ENCODE data around the gene PGS1. TPM values are rescaled to one million over a fixed set of nuclear protein-coding genes. Genes with fewer than 3 reads are reported as not detected.

The PGS1 gene
- total and polyA plus RNA-seq, 10 of the 15 experiments (the other 5 are each of a cell fraction or from before 2014, with no cell fraction given) = 1.3 to 37.6 (median 27.4) TPM

GRCh38 chr17:78357672-78358537, 20.5 kb upstream of the PGS1 start:
- H2AFZ ChIP-seq (ENCODE audit: control insufficient read depth, low read depth, low read length) = no peak overlapping the region
- intact Hi-C loops (cut with micrococcal nuclease; ENCODE audit: unreplicated experiment) (loop anchor here (2.0 kb wide), 1 partner anchor 41 kb away; no protein-coding TSS in a partner anchor), in situ Hi-C loops (cut with MboI) (no loop called here)
- no peaks in the 10 kb centered on the region for H3K9me3 ChIP-seq (replicated peaks; ENCODE audit: control insufficient read depth, insufficient read depth, low read length)
- FAIRE-seq = no peak
- no peak overlapping the region for H3K27ac ChIP-seq (ENCODE audit: control insufficient read depth, insufficient read depth)
- SMC1A ChIA-PET (ENCODE audit: uncharacterized antibody, unreplicated experiment) = interaction anchor here (0.7 to 2.5 kb wide), 7 partner anchors 9 to 42 kb away, joined by 3 to 11 read pairs (median 4); no protein-coding TSS in a partner anchor
- no peak for DNase-seq (ENCODE audit: low read depth, low spot score)
- RAD21 ChIA-PET (ENCODE audit: unreplicated experiment) = interaction anchor here (0.7 to 2.4 kb wide), 8 partner anchors 41 to 106 kb away, joined by 3 to 12 read pairs (median 5); no protein-coding TSS in a partner anchor
- POLR2A ChIA-PET = interaction anchor here (0.5 to 2.0 kb wide), 9 partner anchors 14 to 400 kb away, joined by 3 to 6 read pairs (median 4); no protein-coding TSS in a partner anchor
- H3K4me1 ChIP-seq (ENCODE audit: control insufficient read depth, insufficient read depth, low read length) = peaks cover 40% of the 10 kb centered on the region
- H3K36me3 ChIP-seq (ENCODE audit: control insufficient read depth in 2 of 2, insufficient read depth in 2 of 2, low read length in 1 of 2) = no peaks in the 10 kb centered on the region; a peak in 1 of 4 replicates
- H3K4me3 ChIP-seq = peak overlapping the region; percentile 80
- H3K27me3 ChIP-seq (replicated peaks in 1 of 2; ENCODE audit: control insufficient read depth in 2 of 2, insufficient read depth in 2 of 2, low read length in 1 of 2) = 0 out of 4 replicates have a peak, but pooled peaks cover 0 to 5% of the 10 kb centered on the region in 2 experiments
- peak overlapping the region; percentile 99 for H3K4me2 ChIP-seq (ENCODE audit: control insufficient read depth, insufficient read depth)
- peak overlapping the region; percentile 19; the same call in 1 of the 2 replicates for H3K9ac ChIP-seq (ENCODE audit: control insufficient read depth, insufficient read depth, low read length)
- TF ChIP-seq RELB (IDR thresholded peaks at IDR 0.05; ENCODE audit: low read depth) = no peak
- TF ChIP-seq POLR2AphosphoS5 (IDR thresholded peaks at IDR 0.05; ENCODE audit: low read length) = peak; percentile 25; the same call in 1 of the 2 replicates
- no peaks in the 10 kb centered on the region for H4K20me1 ChIP-seq (ENCODE audit: control insufficient read depth, insufficient read depth)
- no peak for ATAC-seq
- CTCF ChIA-PET = interaction anchor here (0.5 to 4.1 kb wide), 7 partner anchors 19 to 107 kb away, joined by 3 to 18 read pairs (median 5); no protein-coding TSS in a partner anchor
- WGBS (ENCODE audit: insufficient coverage, insufficient replicate concordance, low lambda C conversion rate, missing lambda C conversion rate) = 34% methylated on average over 24 of the region's 25 CpGs
- peaks cover 8% of the 10 kb centered on the region for H3K79me2 ChIP-seq (ENCODE audit: control insufficient read depth, insufficient read depth, low read length)
- BruUV-seq (replicated peaks) = no TSS peak
